ENCODE results near the gene NPTN. TPM values are rescaled to one million over a fixed set of nuclear protein-coding genes. Genes with fewer than 3 reads are reported as not detected.

The NPTN gene
- total RNA-seq, 1 experiment from 2014 or later: 164 TPM

DNA sequence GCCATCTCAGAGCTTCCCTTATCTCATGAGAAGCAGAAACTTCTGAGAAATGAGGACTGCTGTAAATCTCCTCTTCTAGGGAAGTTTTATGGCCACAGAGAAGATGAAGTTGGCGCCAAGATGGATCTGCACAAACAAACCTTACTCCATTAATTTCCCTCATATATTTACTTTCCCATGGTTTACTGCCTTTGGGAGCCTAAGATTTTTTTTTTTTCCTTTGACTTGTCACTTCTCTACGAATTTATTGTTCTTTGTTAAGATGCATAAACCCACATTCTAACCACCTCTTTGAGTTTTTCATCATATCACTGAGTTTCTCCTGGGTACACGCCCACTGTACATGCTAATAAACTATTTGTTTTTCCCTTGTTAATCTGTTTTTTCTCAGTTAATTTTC lies 21.5 kb upstream of the NPTN start:
- H3K27ac ChIP-seq (ENCODE audit: low read length): no peak overlapping the region
- H3F3A ChIP-seq (ENCODE audit: low read length, unreplicated experiment): no peaks in the 10 kb centered on the region
- H4K20me1 ChIP-seq (ENCODE audit: low read length): no peaks in the 10 kb centered on the region
- H3K9ac ChIP-seq (ENCODE audit: low read length): no peak overlapping the region
- H3K9me3 ChIP-seq (ENCODE audit: low read length): no peaks in the 10 kb centered on the region
- ChIA-PET POLR2A (ENCODE audit: unreplicated experiment) (no interaction called here), CTCF (no interaction called here)
- DNase-seq: no peak
- no peaks in the 10 kb centered on the region for H3K9me2 ChIP-seq (replicated peaks; ENCODE audit: low read length)
- no peaks in the 10 kb centered on the region for H3K79me2 ChIP-seq (ENCODE audit: low read length)
- intact Hi-C loops (cut with micrococcal nuclease): no loop called here
- H3K27me3 ChIP-seq (ENCODE audit: low read length): no peaks in the 10 kb centered on the region
- no peaks in the 10 kb centered on the region for H3K36me3 ChIP-seq (ENCODE audit: low read depth, low read length)
- no peak overlapping the region for H3K4me2 ChIP-seq (ENCODE audit: low read length)
- no peak overlapping the region for H3K4me3 ChIP-seq (ENCODE audit: low read length)
- no TSS peak for BruUV-seq (replicated peaks)
- no peak for TF ChIP-seq EZH2phosphoT487 (IDR thresholded peaks at IDR 0.05; ENCODE audit: borderline replicate concordance, low read length)
- no peak for TF ChIP-seq EZH2 (IDR thresholded peaks at IDR 0.05; ENCODE audit: low read length, unreplicated experiment)
- TF ChIP-seq, protein P1, sequence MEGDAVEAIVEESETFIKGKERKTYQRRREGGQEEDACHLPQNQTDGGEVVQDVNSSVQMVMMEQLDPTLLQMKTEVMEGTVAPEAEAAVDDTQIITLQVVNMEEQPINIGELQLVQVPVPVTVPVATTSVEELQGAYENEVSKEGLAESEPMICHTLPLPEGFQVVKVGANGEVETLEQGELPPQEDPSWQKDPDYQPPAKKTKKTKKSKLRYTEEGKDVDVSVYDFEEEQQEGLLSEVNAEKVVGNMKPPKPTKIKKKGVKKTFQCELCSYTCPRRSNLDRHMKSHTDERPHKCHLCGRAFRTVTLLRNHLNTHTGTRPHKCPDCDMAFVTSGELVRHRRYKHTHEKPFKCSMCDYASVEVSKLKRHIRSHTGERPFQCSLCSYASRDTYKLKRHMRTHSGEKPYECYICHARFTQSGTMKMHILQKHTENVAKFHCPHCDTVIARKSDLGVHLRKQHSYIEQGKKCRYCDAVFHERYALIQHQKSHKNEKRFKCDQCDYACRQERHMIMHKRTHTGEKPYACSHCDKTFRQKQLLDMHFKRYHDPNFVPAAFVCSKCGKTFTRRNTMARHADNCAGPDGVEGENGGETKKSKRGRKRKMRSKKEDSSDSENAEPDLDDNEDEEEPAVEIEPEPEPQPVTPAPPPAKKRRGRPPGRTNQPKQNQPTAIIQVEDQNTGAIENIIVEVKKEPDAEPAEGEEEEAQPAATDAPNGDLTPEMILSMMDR (conservative IDR thresholded peaks at IDR 0.05; ENCODE audit: low read depth, low read length): no peak
- ATAC-seq: peak; percentile 27
- no peak overlapping the region for H2AFZ ChIP-seq (ENCODE audit: low read length)
- H3K4me1 ChIP-seq (ENCODE audit: insufficient read depth, low read length): peaks cover 5% of the 10 kb centered on the region; the same call in 1 of the 2 replicates

DNA sequence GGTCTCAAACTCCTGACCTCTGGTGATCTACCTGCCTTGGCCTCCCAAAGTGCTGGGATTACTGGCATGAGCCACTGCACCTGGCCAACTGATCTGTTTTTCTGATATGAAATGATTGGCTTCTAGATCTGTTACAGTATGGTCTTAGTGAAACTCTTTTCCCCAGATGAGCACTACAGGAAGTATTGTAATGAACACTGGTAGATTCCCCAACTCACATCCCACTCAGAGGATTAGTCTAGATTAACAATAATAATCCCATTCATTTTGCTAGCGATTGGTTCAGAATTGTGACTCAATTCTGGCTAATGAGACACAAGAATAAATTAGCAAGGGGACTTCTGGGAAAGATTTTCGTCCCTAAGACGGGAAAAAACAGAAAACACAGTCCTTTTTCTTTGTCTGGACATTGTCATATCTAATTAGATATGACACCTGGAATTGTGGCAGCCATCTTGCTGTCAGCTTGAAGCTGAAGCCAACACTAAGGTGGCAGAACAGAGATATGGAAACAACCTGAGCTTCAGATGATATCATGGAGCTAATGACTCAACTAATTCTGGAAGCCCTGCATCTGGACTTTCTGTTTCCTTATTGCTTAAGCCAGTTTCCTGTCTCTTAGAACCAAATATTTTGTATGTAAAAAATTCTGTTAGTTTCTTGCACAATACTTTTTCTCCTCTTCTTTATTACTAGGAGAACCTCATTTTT lies 17.4 kb upstream of the NPTN start:
- Histone ChIP-seq H3K4me2 (ENCODE audit: low read length) (no peak overlapping the region), H3K27me3 (ENCODE audit: low read length) (no peaks in the 10 kb centered on the region), H2AFZ (ENCODE audit: low read length) (no peak overlapping the region), H3F3A (ENCODE audit: low read length, unreplicated experiment) (peaks cover 8% of the 10 kb centered on the region), H3K27ac (ENCODE audit: low read length) (no peak overlapping the region), H3K9me2 (replicated peaks; ENCODE audit: low read length) (no peaks in the 10 kb centered on the region), H3K9ac (ENCODE audit: low read length) (no peak overlapping the region), H3K4me1 (ENCODE audit: insufficient read depth, low read length) (peaks cover 23% of the 10 kb centered on the region), H3K79me2 (ENCODE audit: low read length) (no peaks in the 10 kb centered on the region), H4K20me1 (ENCODE audit: low read length) (no peaks in the 10 kb centered on the region), H3K4me3 (ENCODE audit: low read length) (no peak overlapping the region), H3K36me3 (ENCODE audit: low read depth, low read length) (no peaks in the 10 kb centered on the region), H3K9me3 (ENCODE audit: low read length) (no peaks in the 10 kb centered on the region)
- CTCF ChIA-PET: interaction anchor here (0.7 kb wide), 1 partner anchor 17 kb away, joined by 7 read pairs; no protein-coding TSS in a partner anchor
- BruUV-seq (replicated peaks): no TSS peak
- ATAC-seq: no peak
- intact Hi-C loops (cut with micrococcal nuclease): no loop called here
- TF ChIP-seq EZH2phosphoT487 (IDR thresholded peaks at IDR 0.05; ENCODE audit: borderline replicate concordance, low read length) (no peak), EZH2 (IDR thresholded peaks at IDR 0.05; ENCODE audit: low read length, unreplicated experiment) (no peak)
- TF ChIP-seq, protein P1 (conservative IDR thresholded peaks at IDR 0.05; ENCODE audit: low read depth, low read length): no peak
- POLR2A ChIA-PET (ENCODE audit: unreplicated experiment): no interaction called here
- no peak for DNase-seq

DNA sequence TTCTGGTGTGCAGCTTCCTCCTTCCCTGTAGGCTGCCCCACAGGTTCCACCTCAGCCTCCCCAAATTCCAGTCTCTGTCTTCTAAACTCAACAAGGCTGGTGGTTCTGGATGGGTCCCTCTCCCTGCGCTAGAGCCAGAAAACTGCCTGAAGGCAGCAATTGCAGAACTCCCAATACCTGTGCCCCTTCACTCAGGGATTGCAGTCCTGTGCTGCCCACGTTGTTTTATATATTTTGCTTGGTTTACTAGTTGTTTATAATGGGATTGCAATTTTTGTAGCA lies 14.8 kb upstream of the NPTN start:
- no peaks in the 10 kb centered on the region for H4K20me1 ChIP-seq (ENCODE audit: low read length)
- H3K27me3 ChIP-seq (ENCODE audit: low read length): no peaks in the 10 kb centered on the region
- 0 out of 2 replicates have a peak overlapping the region, but pooled peaks have one; percentile 3 for H2AFZ ChIP-seq (ENCODE audit: low read length)
- H3F3A ChIP-seq (ENCODE audit: low read length, unreplicated experiment): peaks cover 8% of the 10 kb centered on the region
- intact Hi-C loops (cut with micrococcal nuclease): no loop called here
- no peak overlapping the region for H3K4me3 ChIP-seq (ENCODE audit: low read length)
- H3K4me1 ChIP-seq (ENCODE audit: insufficient read depth, low read length): peaks cover 20% of the 10 kb centered on the region
- H3K9me2 ChIP-seq (replicated peaks; ENCODE audit: low read length): no peaks in the 10 kb centered on the region
- no peak for DNase-seq
- peak overlapping the region; percentile 79 for H3K27ac ChIP-seq (ENCODE audit: low read length)
- no peaks in the 10 kb centered on the region for H3K9me3 ChIP-seq (ENCODE audit: low read length)
- POLR2A ChIA-PET (ENCODE audit: unreplicated experiment): no interaction called here
- H3K36me3 ChIP-seq (ENCODE audit: low read depth, low read length): no peaks in the 10 kb centered on the region
- H3K79me2 ChIP-seq (ENCODE audit: low read length): no peaks in the 10 kb centered on the region
- peak overlapping the region; percentile 36 for H3K4me2 ChIP-seq (ENCODE audit: low read length)
- no peak for TF ChIP-seq EZH2phosphoT487 (IDR thresholded peaks at IDR 0.05; ENCODE audit: borderline replicate concordance, low read length)
- TF ChIP-seq, protein P1 (conservative IDR thresholded peaks at IDR 0.05; ENCODE audit: low read depth, low read length): no peak
- TF ChIP-seq EZH2 (IDR thresholded peaks at IDR 0.05; ENCODE audit: low read length, unreplicated experiment): no peak
- ATAC-seq: no peak
- H3K9ac ChIP-seq (ENCODE audit: low read length): no peak overlapping the region; the same call in 1 of the 2 replicates
- CTCF ChIA-PET: no interaction called here
- no TSS peak for BruUV-seq (replicated peaks)

All from PC-3 (cell line).